Mammary epithelial cell (primary cell): ENCODE data around the gene ABR.

ENCODE experiments used
- CTCF ChIP-seq, 2 donors: IDR thresholded peaks in 1 of 2; conservative IDR thresholded peaks in 1 of 2; 2 replicates each; pipeline ENCODE4 v1.5.1; 2011 to 2012; ENCODE audit warnings: inconsistent platforms in 2 of 2, low read length in 2 of 2, mild to moderate bottlenecking in 2 of 2, control low read depth in 1 of 2, low read depth in 1 of 2; ENCODE audit not compliant: insufficient read depth in 1 of 2; ENCODE audit errors: extremely low read depth in 1 of 2
- EZH2 ChIP-seq: IDR thresholded peaks from 2 replicates; pipeline ENCODE4 v1.6.1; 2012; ENCODE audit warnings: low read length, inconsistent platforms, borderline replicate concordance

DNA sequence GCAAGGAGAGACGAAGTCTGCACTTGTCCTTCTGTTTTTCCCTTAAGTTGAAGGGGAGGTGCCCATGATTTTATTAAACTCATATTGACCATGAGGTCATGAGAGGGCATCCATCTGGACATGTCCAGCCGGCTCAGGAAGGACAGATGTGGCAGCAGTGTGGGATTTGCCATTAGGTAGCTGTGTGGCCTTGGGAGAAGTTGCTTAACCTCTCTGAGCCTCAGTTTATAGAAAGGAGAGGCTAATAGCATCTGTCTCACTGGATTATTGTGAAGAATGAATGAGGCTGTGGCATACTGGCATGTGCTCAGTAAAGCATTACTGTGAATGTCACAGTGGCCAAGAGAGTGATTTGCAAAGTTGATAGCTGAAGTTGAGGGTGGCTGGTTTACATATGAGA lies 181.7 kb downstream of the ABR start:
- no peak for TF ChIP-seq CTCF (conservative IDR thresholded peaks at IDR 0.05 in 1 of 2, IDR thresholded peaks at IDR 0.05 in 1 of 2; ENCODE audit: extremely low read depth in 1 of 2, insufficient read depth in 1 of 2, low read depth in 1 of 2, low read length in 2 of 2)
- no peak for TF ChIP-seq EZH2
